Ramos (cell line): ENCODE results near the gene POLN.

Source experiments
- in situ Hi-C: fragments of 300-500 bp; cut with MboI; formaldehyde crosslinking; loops from one replicate; pipeline ENCODE4 v1.14.3; 2022; ENCODE audit warnings: low sequenced_read_pairs; ENCODE audit not compliant: unreplicated experiment

Gene POLN

DNA sequence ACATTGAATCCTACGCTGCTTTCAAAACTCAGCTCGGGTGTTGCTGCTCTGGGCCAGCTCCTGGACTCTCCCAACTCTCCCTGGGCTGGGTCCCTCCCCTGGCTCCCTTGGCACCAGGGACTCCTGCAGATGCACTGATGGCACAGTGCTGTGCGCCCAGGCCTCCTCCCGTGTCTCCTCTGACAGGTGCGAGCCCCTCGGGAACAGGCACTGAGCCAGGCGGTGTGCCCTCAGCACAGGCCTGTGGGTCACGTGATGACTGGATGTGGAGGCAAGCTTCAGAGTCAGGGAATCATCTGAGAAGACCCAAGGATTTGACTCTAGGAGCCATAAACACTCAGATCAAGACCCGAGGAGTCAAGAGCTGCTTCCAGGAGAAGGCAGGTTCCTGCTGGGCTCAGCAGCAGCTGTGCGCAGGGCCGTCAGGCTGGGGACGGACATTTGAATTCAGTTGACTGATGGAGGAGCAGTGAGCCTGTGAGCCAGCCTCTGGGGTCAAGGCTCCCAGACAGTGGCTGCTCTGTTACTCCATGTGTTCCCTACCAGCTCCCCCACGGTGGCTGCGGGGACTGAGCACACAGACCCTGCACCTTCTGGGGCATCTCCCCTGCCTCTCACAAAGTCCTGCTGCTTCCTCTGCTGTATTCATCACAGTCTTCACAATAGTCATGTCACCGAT lies 149.8 kb downstream of the POLN start:
- in situ Hi-C loops = no loop called here

GRCh38 chr4:2090642-2091041 lies 151.3 kb downstream of the POLN start:
- in situ Hi-C loops = no loop called here

GRCh38 chr4:2089222-2089621 lies 152.7 kb downstream of the POLN start:
- in situ Hi-C loops = no loop called here

DNA sequence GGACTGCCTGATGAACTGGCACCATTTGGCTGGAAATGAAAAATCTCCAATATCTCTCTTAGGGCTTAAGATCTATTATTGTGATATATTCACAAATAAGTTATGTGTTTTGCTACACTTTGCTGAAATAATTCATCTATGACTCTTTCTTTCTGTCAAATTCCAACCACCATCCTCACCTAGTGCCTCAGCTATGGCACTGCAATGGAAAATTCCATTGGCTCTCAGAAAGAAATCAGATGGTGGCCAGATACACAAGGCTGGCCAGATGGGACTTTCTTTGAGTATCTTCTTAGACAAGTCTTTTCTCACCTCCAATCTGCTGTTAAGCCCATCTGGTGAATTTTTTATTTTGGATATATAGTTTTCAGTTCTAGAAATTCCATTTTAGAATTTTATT lies 154.8 kb downstream of the POLN start:
- in situ Hi-C loops = no loop called here

GRCh38 chr4:2085496-2085901 lies 156.4 kb downstream of the POLN start:
- in situ Hi-C loops = no loop called here

GRCh38 chr4:2084316-2084715 lies 157.6 kb downstream of the POLN start:
- in situ Hi-C loops = no loop called here

DNA sequence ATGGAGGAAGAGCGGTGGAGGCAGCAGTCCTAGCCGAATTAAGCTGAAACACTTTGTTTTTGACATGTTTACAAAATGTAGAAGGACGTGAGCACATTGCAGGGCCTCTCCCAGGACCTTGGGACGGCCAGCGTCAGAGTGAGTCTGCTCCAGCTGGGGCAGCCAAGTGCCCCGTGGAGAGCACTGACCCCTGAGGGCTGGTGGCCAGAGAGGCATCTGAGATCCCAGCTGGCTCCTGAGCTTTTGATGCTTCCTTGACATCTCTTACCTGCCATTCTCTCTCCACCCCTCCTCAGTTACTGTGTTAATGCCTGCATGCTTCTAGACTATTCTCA lies 158.1 kb downstream of the POLN start:
- in situ Hi-C loops = no loop called here

- in situ Hi-C loops = no loop called here
Measured at GRCh38 chr4:2083116-2083825, 158.7 kb downstream of the POLN start.

- in situ Hi-C loops = no loop called here
Measured at GRCh38 chr4:2082627-2083026, 159.3 kb downstream of the POLN start.

- in situ Hi-C loops = no loop called here
Measured at GRCh38 chr4:2082118-2082517, 159.8 kb downstream of the POLN start.

DNA sequence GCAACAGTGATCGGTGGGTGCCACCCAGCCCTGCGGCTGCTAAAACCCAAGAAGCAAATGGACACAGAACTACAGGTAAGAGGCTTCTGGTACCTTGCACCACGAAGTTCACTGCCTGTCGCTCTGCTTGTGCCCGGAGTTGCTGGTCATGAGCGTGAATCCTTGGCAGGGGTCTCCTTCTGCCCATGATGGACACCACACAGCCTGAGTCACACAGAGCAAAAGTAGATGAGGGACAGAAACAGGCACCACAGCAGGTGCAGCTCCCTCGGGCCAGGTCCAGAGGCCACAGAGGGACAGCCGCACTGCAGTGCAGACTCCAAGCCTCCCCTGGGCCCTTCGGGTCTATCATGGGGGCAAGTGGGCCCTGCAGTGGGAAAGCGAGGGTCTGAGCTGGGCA lies 160.4 kb downstream of the POLN start:
- in situ Hi-C loops = no loop called here

GRCh38 chr4:2080429-2081300 lies 161.3 kb downstream of the POLN start:
- in situ Hi-C loops = no loop called here

- in situ Hi-C loops = no loop called here
Measured at GRCh38 chr4:2079926-2080325, 162.0 kb downstream of the POLN start.

DNA sequence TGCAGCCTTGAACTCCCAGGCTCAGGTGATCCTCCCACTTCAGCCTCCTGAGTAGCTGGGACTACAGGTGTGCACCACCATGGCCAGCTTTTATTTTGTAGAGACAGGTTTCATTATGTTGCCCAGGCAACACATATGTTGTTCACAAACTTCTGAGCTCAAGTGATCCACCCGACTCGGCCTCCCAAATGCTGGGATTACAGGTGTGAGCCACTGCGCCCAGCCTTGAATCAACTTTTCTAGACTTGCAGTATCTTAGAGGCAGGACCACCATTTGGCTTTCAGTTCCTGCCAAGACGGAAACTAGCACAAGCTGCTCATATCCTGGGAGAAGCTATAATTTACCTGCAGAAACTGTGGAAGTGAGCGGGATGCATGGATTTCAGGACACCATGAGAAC lies 162.9 kb downstream of the POLN start:
- in situ Hi-C loops = no loop called here

- in situ Hi-C loops = no loop called here
Measured at GRCh38 chr4:2078584-2078983, 163.3 kb downstream of the POLN start.

DNA sequence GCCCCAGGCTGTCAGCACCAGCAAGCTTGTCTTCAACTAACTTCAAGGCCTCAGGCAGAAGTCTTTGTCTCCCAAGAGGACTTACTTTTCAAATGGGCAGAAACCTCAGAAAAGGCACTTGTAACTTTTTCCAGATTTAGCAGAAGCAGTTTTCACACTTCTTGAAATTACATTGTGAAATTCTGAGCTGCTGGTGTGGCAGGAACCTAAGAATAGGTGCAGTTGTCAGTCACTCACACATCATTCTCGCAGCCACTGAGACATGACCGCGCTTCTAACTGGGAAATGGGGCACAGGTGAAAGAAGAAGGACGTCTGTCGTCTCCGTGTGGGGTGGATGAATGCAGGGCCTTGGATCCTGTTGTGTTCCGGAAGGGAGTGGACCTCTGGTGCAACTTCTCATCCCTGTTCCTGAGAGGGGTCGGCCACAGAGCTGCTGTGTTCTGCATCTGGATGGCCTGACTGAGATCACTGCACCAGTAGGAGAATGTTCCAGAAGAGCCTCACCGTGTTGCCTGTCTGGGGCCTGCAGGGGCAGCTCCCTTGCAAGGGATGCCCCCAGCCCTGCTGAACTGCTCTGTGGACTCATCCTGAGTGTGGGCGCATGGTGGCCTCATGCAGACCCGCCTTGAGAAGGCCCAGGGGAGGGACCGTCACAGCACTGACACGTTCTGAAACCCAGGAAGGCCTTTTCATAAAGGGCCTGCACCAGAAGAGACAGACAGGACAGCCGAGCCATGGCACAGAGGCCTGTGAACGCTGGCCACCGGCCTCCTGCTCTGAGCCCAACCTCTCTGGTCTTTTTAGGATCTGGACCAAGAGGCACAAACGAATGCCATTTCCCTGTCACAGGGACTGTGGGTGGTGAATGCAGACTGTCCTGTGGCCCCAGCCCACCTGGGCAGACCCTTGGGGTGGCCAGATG lies 164.1 kb downstream of the POLN start:
- in situ Hi-C loops = no loop called here

- in situ Hi-C loops = no loop called here
Measured at GRCh38 chr4:2076908-2077536, 164.9 kb downstream of the POLN start.

- in situ Hi-C loops = no loop called here
Measured at GRCh38 chr4:2075987-2076907, 165.7 kb downstream of the POLN start.
